Mesenchymal stem cell (in vitro differentiated cells and primary cell): Measurements from ENCODE around the gene DIAPH2.
"Not testable (repeated sequence)": the region's sequence is repeated elsewhere in the genome, so short reads cannot be mapped to it uniquely, and the experiment has no call there.

Experiments used
- DNase-seq: peaks from one replicate; pipeline ENCODE4 v3.0.0-alpha.2; 2013
- H2AFZ ChIP-seq: one replicate; pipeline ENCODE4 v1.6.1; 2013; ENCODE audit warnings: low read depth, mild to moderate bottlenecking, control low read depth, inconsistent platforms, low read length, moderate library complexity
- H2AK5ac ChIP-seq: 2 replicates; pipeline ENCODE4 v1.6.1; 2013; ENCODE audit warnings: low read length, moderate library complexity, mild to moderate bottlenecking, inconsistent platforms; ENCODE audit not compliant: severe bottlenecking
- H2BK120ac ChIP-seq: one replicate; pipeline ENCODE4 v1.6.1; 2013; ENCODE audit warnings: low read depth, mild to moderate bottlenecking, inconsistent platforms, low read length, moderate library complexity
- H2BK12ac ChIP-seq, 2 experiments: one replicate each; pipeline ENCODE4 v1.6.1; 2013; ENCODE audit warnings: inconsistent platforms in 2 of 2, low read length in 2 of 2, mild to moderate bottlenecking in 2 of 2, moderate library complexity in 2 of 2, control low read depth in 1 of 2
- H2BK15ac ChIP-seq: one replicate; pipeline ENCODE4 v1.6.1; 2013; ENCODE audit warnings: mild to moderate bottlenecking, low read depth, inconsistent platforms; ENCODE audit not compliant: poor library complexity, severe bottlenecking
- H2BK5ac ChIP-seq: 2 replicates; pipeline ENCODE4 v1.6.1; 2013; ENCODE audit warnings: low read depth, mild to moderate bottlenecking, low read length, control low read depth, inconsistent platforms; ENCODE audit not compliant: poor library complexity, severe bottlenecking
- H3K14ac ChIP-seq, 2 experiments: one replicate each; pipeline ENCODE4 v1.6.1; 2013; ENCODE audit warnings: inconsistent platforms in 2 of 2, low read length in 2 of 2, control low read depth in 1 of 2, mild to moderate bottlenecking in 1 of 2, moderate library complexity in 1 of 2
- H3K18ac ChIP-seq, 2 experiments: one replicate each; pipeline ENCODE4 v1.6.1; 2013; ENCODE audit warnings: inconsistent platforms in 2 of 2, low read length in 2 of 2, control low read depth in 1 of 2, low read depth in 1 of 2, mild to moderate bottlenecking in 1 of 2
- H3K23ac ChIP-seq, 2 experiments: one replicate each; pipeline ENCODE4 v1.6.1; 2013; ENCODE audit warnings: inconsistent platforms in 2 of 2, low read length in 2 of 2, mild to moderate bottlenecking in 2 of 2, moderate library complexity in 2 of 2, control low read depth in 1 of 2
- H3K27ac ChIP-seq: 2 replicates; pipeline ENCODE4 v1.5.1; 2013; ENCODE audit warnings: mild to moderate bottlenecking, moderate library complexity, low read length, control low read depth, inconsistent platforms; ENCODE audit not compliant: poor library complexity, severe bottlenecking
- H3K27me3 ChIP-seq, 2 experiments: 2 replicates each; pipeline versions ENCODE4 v1.6.1 to v1.7.0; 2013; ENCODE audit warnings: low read length in 2 of 2, mild to moderate bottlenecking in 2 of 2, moderate library complexity in 2 of 2, control low read depth in 1 of 2, inconsistent platforms in 1 of 2; ENCODE audit not compliant: control insufficient read depth in 1 of 2, insufficient read depth in 1 of 2
- H3K36me3 ChIP-seq, 2 experiments: 2 replicates each; pipeline versions ENCODE4 v1.6.1 to v1.7.0; 2013; ENCODE audit warnings: low read length in 2 of 2, control low read depth in 1 of 2, inconsistent platforms in 1 of 2, low read depth in 1 of 2, mild to moderate bottlenecking in 1 of 2; ENCODE audit not compliant: insufficient read depth in 2 of 2, control insufficient read depth in 1 of 2
- H3K4ac ChIP-seq, 2 experiments: one replicate each; pipeline ENCODE4 v1.6.1; 2013; ENCODE audit warnings: inconsistent platforms in 2 of 2, low read length in 2 of 2, mild to moderate bottlenecking in 2 of 2, moderate library complexity in 2 of 2, control low read depth in 1 of 2, low read depth in 1 of 2
- H3K4me1 ChIP-seq: 2 replicates; pipeline ENCODE4 v1.6.1; 2013; ENCODE audit warnings: low read depth, low read length, control low read depth; ENCODE audit not compliant: control insufficient read depth, insufficient read depth
- H3K4me2 ChIP-seq: 2 replicates; pipeline ENCODE4 v1.6.1; 2013; ENCODE audit warnings: low read length, mild to moderate bottlenecking, inconsistent platforms; ENCODE audit not compliant: poor library complexity, severe bottlenecking
- H3K4me3 ChIP-seq, 2 experiments: 2 replicates each; pipeline versions ENCODE4 v1.5.1 to v1.7.0; 2013; ENCODE audit warnings: low read length in 2 of 2, mild to moderate bottlenecking in 2 of 2, control low read depth in 1 of 2, low read depth in 1 of 2; ENCODE audit not compliant: insufficient read depth in 1 of 2
- H3K79me1 ChIP-seq: replicated peaks from 2 replicates; pipeline ENCODE4 v1.6.1; 2013; ENCODE audit warnings: mild to moderate bottlenecking, control low read depth, low read length, inconsistent platforms; ENCODE audit not compliant: poor library complexity, severe bottlenecking
- H3K9ac ChIP-seq: 2 replicates; pipeline ENCODE4 v1.7.0; 2013; ENCODE audit warnings: mild to moderate bottlenecking, low read length, moderate library complexity
- H3K9me3 ChIP-seq: 2 replicates; pipeline ENCODE4 v1.7.0; 2013; ENCODE audit warnings: mild to moderate bottlenecking, low read length; ENCODE audit not compliant: control insufficient read depth
- H4K8ac ChIP-seq: one replicate; pipeline ENCODE4 v1.6.1; 2013; ENCODE audit warnings: inconsistent platforms, mild to moderate bottlenecking, low read length, moderate library complexity
- H4K91ac ChIP-seq: one replicate; pipeline ENCODE4 v1.6.1; 2013; ENCODE audit warnings: mild to moderate bottlenecking, low read length, inconsistent platforms
- WGBS: methylation state at CpG from one replicate; pipeline ENCODE4 v1.1.7; 2013; ENCODE audit warnings: mixed read lengths; 5-methylcytosine and 5-hydroxymethylcytosine counted together

The DIAPH2 gene

GRCh38 chrX:96731000-96731399 lies 46.4 kb downstream of the DIAPH2 start:
- DNase-seq, H3K4me2 ChIP-seq, H3K4me3 ChIP-seq, H3K27ac ChIP-seq, H2BK12ac ChIP-seq, H3K27me3 ChIP-seq, H3K79me1 ChIP-seq, H3K23ac ChIP-seq, H3K36me3 ChIP-seq, H4K8ac ChIP-seq, H3K9me3 ChIP-seq, H4K91ac ChIP-seq, H3K4me1 ChIP-seq, H2AK5ac ChIP-seq, H3K14ac ChIP-seq, H2BK120ac ChIP-seq, H3K4ac ChIP-seq, H2AFZ ChIP-seq, H2BK5ac ChIP-seq, H2BK15ac ChIP-seq, H3K9ac ChIP-seq, H3K18ac ChIP-seq: not testable (repeated sequence)
- WGBS: 37% methylated on average over 2 of the region's 3 CpGs

GRCh38 chrX:96743367-96744073 lies 58.9 kb downstream of the DIAPH2 start:
- Histone ChIP-seq H3K27ac (no peak overlapping the region), H2BK5ac (no peak overlapping the region), H3K4me3 (no peak overlapping the region), H3K36me3 (peaks cover 0 to 11% of the 10 kb centered on the region in 2 experiments), H2BK12ac (no peak overlapping the region), H2AK5ac (no peak overlapping the region), H3K9ac (no peak overlapping the region), H4K8ac (no peak overlapping the region), H3K9me3 (no peaks in the 10 kb centered on the region), H3K27me3 (no peaks in the 10 kb centered on the region), H4K91ac (no peak overlapping the region), H3K4me2 (no peak overlapping the region), H3K18ac (no peak overlapping the region), H3K14ac (no peak overlapping the region), H3K4me1 (no peaks in the 10 kb centered on the region), H2AFZ (no peak overlapping the region), H3K23ac (no peak overlapping the region), H2BK120ac (no peak overlapping the region), H3K4ac (no peak overlapping the region), H3K79me1 (peaks cover 2% of the 10 kb centered on the region), H2BK15ac (no peak overlapping the region)
- DNase-seq: no peak
- WGBS: 100% methylated on average over 1 of the region's 1 CpG

- H4K8ac ChIP-seq: no peak overlapping the region
- H3K4me3 ChIP-seq: no peak overlapping the region
- H3K4me2 ChIP-seq: peak overlapping the region; percentile 43
- H3K23ac ChIP-seq: no peak overlapping the region
- no peak overlapping the region for H2AK5ac ChIP-seq
- no peaks in the 10 kb centered on the region for H3K27me3 ChIP-seq
- no peak overlapping the region for H3K4ac ChIP-seq
- WGBS: no CpG with 5 or more reads among the region's 5 CpGs
- H3K36me3 ChIP-seq: no peaks in the 10 kb centered on the region
- no peak overlapping the region for H2BK120ac ChIP-seq
- no peak overlapping the region for H2BK5ac ChIP-seq
- no peak overlapping the region for H3K9ac ChIP-seq
- no peak overlapping the region for H2BK12ac ChIP-seq
- H2BK15ac ChIP-seq: no peak overlapping the region
- H3K27ac ChIP-seq: peak overlapping the region; percentile 76
- H3K18ac ChIP-seq: no peak overlapping the region
- no peaks in the 10 kb centered on the region for H3K4me1 ChIP-seq
- H4K91ac ChIP-seq: no peak overlapping the region
- DNase-seq: no peak
- H3K79me1 ChIP-seq: no peaks in the 10 kb centered on the region
- no peak overlapping the region for H2AFZ ChIP-seq
- no peak overlapping the region for H3K14ac ChIP-seq
- no peaks in the 10 kb centered on the region for H3K9me3 ChIP-seq
Measured at GRCh38 chrX:96752781-96753180, 68.1 kb downstream of the DIAPH2 start.

- Histone ChIP-seq H2AFZ (no peak overlapping the region), H3K14ac (no peak overlapping the region), H2BK15ac (no peak overlapping the region), H4K91ac (no peak overlapping the region), H3K4me2 (peak overlapping the region; percentile 43), H2BK120ac (no peak overlapping the region), H3K27ac (peak overlapping the region; percentile 76), H3K36me3 (peaks cover 0 to under 1% of the 10 kb centered on the region in 2 experiments), H2BK5ac (no peak overlapping the region), H2BK12ac (no peak overlapping the region), H3K79me1 (no peaks in the 10 kb centered on the region), H3K4ac (no peak overlapping the region), H3K27me3 (no peaks in the 10 kb centered on the region), H3K4me3 (no peak overlapping the region), H4K8ac (no peak overlapping the region), H2AK5ac (no peak overlapping the region), H3K9me3 (no peaks in the 10 kb centered on the region), H3K9ac (no peak overlapping the region), H3K4me1 (no peaks in the 10 kb centered on the region), H3K23ac (no peak overlapping the region), H3K18ac (no peak overlapping the region)
- DNase-seq: no peak
- no CpG with 5 or more reads among the region's 1 CpG for WGBS
Measured at GRCh38 chrX:96753230-96753629, 68.6 kb downstream of the DIAPH2 start.
